Measurements from ENCODE around the gene NAA80. TPM values are rescaled to one million over a fixed set of nuclear protein-coding genes. Genes with fewer than 3 reads are reported as not detected.

NAA80 gene
- total and polyA plus RNA-seq, 2 of the 13 experiments (the other 11 are each of a cell fraction or from before 2014, with no cell fraction given) = 3.4 to 8.7 TPM

- 0 out of 2 replicates have a peak, but pooled peaks have one; percentile 58 for TF ChIP-seq MLXIP (CRISPR knock-in tag; IDR thresholded peaks at IDR 0.05; ENCODE audit: borderline replicate concordance)
- peak; percentile 86 for TF ChIP-seq ZNF605 (CRISPR knock-in tag; IDR thresholded peaks at IDR 0.05)
- TF ChIP-seq MBD4 (IDR thresholded peaks at IDR 0.05; ENCODE audit: borderline replicate concordance, low read length) = no peak
- no peak for TF ChIP-seq PAF1 (CRISPR knock-in tag; IDR thresholded peaks at IDR 0.05)
- peak; percentile 97 for TF ChIP-seq MED13 (CRISPR knock-in tag; IDR thresholded peaks at IDR 0.05)
- 0 out of 2 replicates have a peak, but pooled peaks have one; percentile 21 for TF ChIP-seq ZNF790 (CRISPR knock-in tag; IDR thresholded peaks at IDR 0.05; ENCODE audit: borderline replicate concordance)
- TF ChIP-seq PLRG1 (conservative IDR thresholded peaks at IDR 0.05) = no peak
- no peak for TF ChIP-seq CBX2 (IDR thresholded peaks at IDR 0.05; ENCODE audit: low read depth, low read length)
- TF ChIP-seq CBX2 (CRISPR knock-in tag; IDR thresholded peaks at IDR 0.05; ENCODE audit: low read depth) = no peak
- TF ChIP-seq RXRB (CRISPR knock-in tag; IDR thresholded peaks at IDR 0.05; ENCODE audit: borderline replicate concordance) = peak; percentile 82
- no peak for TF ChIP-seq DBP (CRISPR knock-in tag; IDR thresholded peaks at IDR 0.05; ENCODE audit: not compliant biosample characterization)
- TF ChIP-seq ZNF614 (CRISPR knock-in tag; IDR thresholded peaks at IDR 0.05; ENCODE audit: borderline replicate concordance) = no peak
- TF ChIP-seq ELF4 (CRISPR knock-in tag; IDR thresholded peaks at IDR 0.05; ENCODE audit: borderline replicate concordance) = no peak
- peak; percentile 77 for TF ChIP-seq YY1 (IDR thresholded peaks at IDR 0.05; ENCODE audit: insufficient read depth, insufficient replicate concordance, low read depth, low read length)
- TF ChIP-seq PBX2 (CRISPR knock-in tag; IDR thresholded peaks at IDR 0.05) = no peak
- no peak for TF ChIP-seq ZNF337 (CRISPR knock-in tag; IDR thresholded peaks at IDR 0.05; ENCODE audit: borderline replicate concordance, low read depth)
- TF ChIP-seq ZNF772 (CRISPR knock-in tag; IDR thresholded peaks at IDR 0.05) = peak; percentile 89
- TF ChIP-seq NPAS2 (CRISPR knock-in tag; IDR thresholded peaks at IDR 0.05; ENCODE audit: borderline replicate concordance) = no peak
- peak; percentile 83 for TF ChIP-seq HNRNPK (IDR thresholded peaks at IDR 0.05; ENCODE audit: low read depth, low read length, poor library complexity, severe bottlenecking)
- no peak for TF ChIP-seq BCL3 (CRISPR knock-in tag; IDR thresholded peaks at IDR 0.05)
- peak; percentile 67; the same call in 1 of the 2 replicates for TF ChIP-seq ZSCAN5A (CRISPR knock-in tag; IDR thresholded peaks at IDR 0.05; ENCODE audit: borderline replicate concordance)
- no peak; the same call in 1 of the 2 replicates for TF ChIP-seq CEBPG (CRISPR knock-in tag; IDR thresholded peaks at IDR 0.05)
These were observed 38.9 kb downstream of the NAA80 start (continued) for GRCh38 chr3:50260027-50260941.
